ENCODE results near the gene USP17L18. TPM values are rescaled to one million over a fixed set of nuclear protein-coding genes. Genes with fewer than 3 reads are reported as not detected.

Gene USP17L18
- total RNA-seq (2022; extraction: Qiagen RNA extraction): not detected in 5 replicates

GRCh38 chr4:9247953-9248680, at the start of gene USP17L18:
Gene USP17L18 (plus strand): TSS chr4:9248630. CDS start chr4:9248630, 0 bp downstream.

GRCh38 chr4:9210357-9210756, 38.1 kb upstream of the USP17L18 start, which contains the start of gene USP17L10:
Gene USP17L10 (plus strand): TSS chr4:9210657. CDS start chr4:9210657, 0 bp downstream.

GRCh38 chr4:9215105-9215504, 33.3 kb upstream of the USP17L18 start, which contains the start of gene USP17L11:
Gene USP17L11 (plus strand): TSS chr4:9215405. CDS start chr4:9215405, 0 bp downstream.

GRCh38 chr4:9219852-9220251, 28.6 kb upstream of the USP17L18 start, which contains the start of gene USP17L12:
Gene USP17L12 (plus strand): TSS chr4:9220152. CDS start chr4:9220152, 0 bp downstream.

GRCh38 chr4:9224596-9224995, 23.8 kb upstream of the USP17L18 start, which contains the start of gene USP17L13:
Gene USP17L13 (plus strand): TSS chr4:9224896. CDS start chr4:9224896, 0 bp downstream.

GRCh38 chr4:9234085-9234484, 14.3 kb upstream of the USP17L18 start, which contains the start of gene USP17L15:
Gene USP17L15 (plus strand): TSS chr4:9234385. CDS start chr4:9234385, 0 bp downstream.

GRCh38 chr4:9243579-9243978, 4.9 kb upstream of the USP17L18 start, which contains the start of gene USP17L17:
Gene USP17L17 (plus strand): TSS chr4:9243879. CDS start chr4:9243879, 0 bp downstream.

GRCh38 chr4:9253078-9253477, 4.6 kb downstream of the USP17L18 start, which contains the start of gene USP17L19:
Gene USP17L19 (plus strand): TSS chr4:9253378. CDS start chr4:9253378, 0 bp downstream.

GRCh38 chr4:9257824-9258223, 9.4 kb downstream of the USP17L18 start, which contains the start of gene USP17L20:
Gene USP17L20 (plus strand): TSS chr4:9258124. CDS start chr4:9258124, 0 bp downstream.

GRCh38 chr4:9262572-9262971, 14.1 kb downstream of the USP17L18 start, which contains the start of gene USP17L21:
Gene USP17L21 (plus strand): TSS chr4:9262872. CDS start chr4:9262872, 0 bp downstream.

GRCh38 chr4:9267319-9267718, 18.9 kb downstream of the USP17L18 start, which contains the start of gene USP17L22:
Gene USP17L22 (plus strand): TSS chr4:9267619. CDS start chr4:9267619, 0 bp downstream.

Other genes starting within 250 kb of the USP17L18 start
- gene FAM90A26, start 78.2 kb upstream of the USP17L18 start, total RNA-seq (2022; extraction: Qiagen RNA extraction): 0.02 to 0.06 TPM in 2 of 5 replicates, not detected in the others
- gene USP17L10, start 38.0 kb upstream of the USP17L18 start, total RNA-seq (2022; extraction: Qiagen RNA extraction): not detected in 5 replicates
- not detected in 5 replicates for gene USP17L11, start 33.2 kb upstream of the USP17L18 start, total RNA-seq (2022; extraction: Qiagen RNA extraction)
- not detected in 5 replicates for gene USP17L12, start 28.5 kb upstream of the USP17L18 start, total RNA-seq (2022; extraction: Qiagen RNA extraction)
- not detected in 5 replicates for gene USP17L13, start 23.7 kb upstream of the USP17L18 start, total RNA-seq (2022; extraction: Qiagen RNA extraction)
- 0.03 TPM in 1 of 5 replicates, not detected in the others for gene USP17L15, start 14.2 kb upstream of the USP17L18 start, total RNA-seq (2022; extraction: Qiagen RNA extraction)
- gene USP17L17, start 4.8 kb upstream of the USP17L18 start, total RNA-seq (2022; extraction: Qiagen RNA extraction): not detected in 5 replicates
- not detected in 5 replicates for gene USP17L19, start 4.7 kb downstream of the USP17L18 start, total RNA-seq (2022; extraction: Qiagen RNA extraction)
- not detected in 5 replicates for gene USP17L20, start 9.5 kb downstream of the USP17L18 start, total RNA-seq (2022; extraction: Qiagen RNA extraction)
- gene USP17L21, start 14.2 kb downstream of the USP17L18 start, total RNA-seq (2022; extraction: Qiagen RNA extraction): not detected in 5 replicates
- not detected in 5 replicates for gene USP17L22, start 19.0 kb downstream of the USP17L18 start, total RNA-seq (2022; extraction: Qiagen RNA extraction)
- not detected in 5 replicates for gene USP17L24, start 76.5 kb downstream of the USP17L18 start, total RNA-seq (2022; extraction: Qiagen RNA extraction)
- not detected in 5 replicates for gene USP17L25, start 81.3 kb downstream of the USP17L18 start, total RNA-seq (2022; extraction: Qiagen RNA extraction)
- gene USP17L26, start 86.0 kb downstream of the USP17L18 start, total RNA-seq (2022; extraction: Qiagen RNA extraction): not detected in 5 replicates
- not detected in 5 replicates for gene USP17L5, start 90.8 kb downstream of the USP17L18 start, total RNA-seq (2022; extraction: Qiagen RNA extraction)
- gene USP17L27, start 95.5 kb downstream of the USP17L18 start, total RNA-seq (2022; extraction: Qiagen RNA extraction): not detected in 5 replicates
- gene USP17L28, start 100.3 kb downstream of the USP17L18 start, total RNA-seq (2022; extraction: Qiagen RNA extraction): not detected in 5 replicates
- gene USP17L29, start 105.0 kb downstream of the USP17L18 start, total RNA-seq (2022; extraction: Qiagen RNA extraction): not detected in 5 replicates
- gene USP17L30, start 114.5 kb downstream of the USP17L18 start, total RNA-seq (2022; extraction: Qiagen RNA extraction): not detected in 5 replicates
- not detected in 5 replicates for gene DEFB131A, start 195.8 kb downstream of the USP17L18 start, total RNA-seq (2022; extraction: Qiagen RNA extraction)

Measured in A549 treated with AZD2906 at 1 μM for 4 hours (cell line).